CD8-positive, alpha-beta memory T cell (primary cell): ENCODE results near the gene KCNIP3. TPM values are rescaled to one million over a fixed set of nuclear protein-coding genes. Genes with fewer than 3 reads are reported as not detected.
A peak's percentile ranks its signal among the peaks of the same experiment; 100 is the strongest.

Experiments used
- CTCF ChIA-PET: fragments of 350-600 bp; sonication (Branson Sonifier 250); formaldehyde crosslinking; loops from one replicate; lab custom pipeline; 2021; ENCODE audit warnings: antibody characterized with exemption; lab: Charles Lee
- POLR2A ChIA-PET: fragments of 350-600 bp; sonication (Branson Sonifier 250); formaldehyde crosslinking; loops from one replicate; lab custom pipeline; 2021; ENCODE audit warnings: antibody characterized with exemption; lab: Charles Lee
- DNase-seq, 5 donors: peaks; one replicate each; pipeline versions ENCODE4 v3.0.0 to v3.0.0-alpha.2; 2020 to 2022; ENCODE audit warnings: mixed read lengths in 1 of 5
- H3K27ac ChIP-seq: one replicate; pipeline ENCODE4 v1.7.0; 2013; ENCODE audit warnings: low read depth, mild to moderate bottlenecking, low read length, moderate library complexity
- H3K27me3 ChIP-seq: 2 replicates; pipeline ENCODE4 v1.7.0; 2013; ENCODE audit warnings: low read length, mild to moderate bottlenecking; ENCODE audit not compliant: insufficient read depth, poor library complexity, severe bottlenecking
- H3K36me3 ChIP-seq: 2 replicates; pipeline ENCODE4 v1.7.0; 2013; ENCODE audit warnings: mild to moderate bottlenecking, low read length, moderate library complexity; ENCODE audit not compliant: insufficient read depth
- H3K4me1 ChIP-seq: 2 replicates; pipeline ENCODE4 v1.7.0; 2013; ENCODE audit warnings: mild to moderate bottlenecking, low read length, moderate library complexity; ENCODE audit not compliant: insufficient read depth
- H3K4me3 ChIP-seq: 2 replicates; pipeline ENCODE4 v1.7.0; 2013; ENCODE audit warnings: mild to moderate bottlenecking, low read length
- H3K9me3 ChIP-seq: 2 replicates; pipeline ENCODE4 v1.7.0; 2013; ENCODE audit warnings: mild to moderate bottlenecking, low read length
- H3K27ac Mint-ChIP-seq, 8 donors: one replicate each; pipeline ENCODE4 v1.8.0; 2020 to 2021; ENCODE audit warnings: mixed read lengths in 8 of 8, mild to moderate bottlenecking in 6 of 8, inconsistent platforms in 3 of 8, moderate library complexity in 3 of 8
- H3K27me3 Mint-ChIP-seq, 2 donors: one replicate each; pipeline ENCODE4 v1.8.0; 2020 to 2021; ENCODE audit warnings: mixed read lengths in 2 of 2, mild to moderate bottlenecking in 1 of 2, moderate library complexity in 1 of 2
- H3K36me3 Mint-ChIP-seq, 3 donors: one replicate each; pipeline ENCODE4 v1.8.0; 2020 to 2021; ENCODE audit warnings: mixed read lengths in 3 of 3, inconsistent platforms in 1 of 3, mild to moderate bottlenecking in 1 of 3
- H3K4me1 Mint-ChIP-seq, 3 donors: one replicate each; pipeline ENCODE4 v1.8.0; 2020 to 2021; ENCODE audit warnings: mixed read lengths in 3 of 3, inconsistent platforms in 1 of 3, mild to moderate bottlenecking in 1 of 3
- H3K4me3 Mint-ChIP-seq, 7 donors: one replicate each; pipeline ENCODE4 v1.8.0; 2020 to 2021; ENCODE audit warnings: mixed read lengths in 7 of 7, mild to moderate bottlenecking in 6 of 7, moderate library complexity in 4 of 7, inconsistent platforms in 2 of 7
- H3K9me3 Mint-ChIP-seq, 5 donors: one replicate each; pipeline ENCODE4 v1.8.0; 2020 to 2022; ENCODE audit warnings: mixed read lengths in 5 of 5, mild to moderate bottlenecking in 3 of 5, moderate library complexity in 2 of 5, inconsistent platforms in 1 of 5
- polyA plus RNA-seq: library from polyadenylated mRNA; unstranded; fragments of 300-500 nt; fragmentation: Illumina TruSeq; gene quantifications from one replicate; pipeline ENCODE4 v1.2.3, GENCODE V29; 2021
- total RNA-seq, 2 experiments: library from RNA; stranded (reverse); gene quantifications; one replicate each; pipeline ENCODE4 v1.2.3, GENCODE V29; 2021

The KCNIP3 gene
- total and polyA plus RNA-seq, 3 experiments from 2014 or later: not detected

DNA sequence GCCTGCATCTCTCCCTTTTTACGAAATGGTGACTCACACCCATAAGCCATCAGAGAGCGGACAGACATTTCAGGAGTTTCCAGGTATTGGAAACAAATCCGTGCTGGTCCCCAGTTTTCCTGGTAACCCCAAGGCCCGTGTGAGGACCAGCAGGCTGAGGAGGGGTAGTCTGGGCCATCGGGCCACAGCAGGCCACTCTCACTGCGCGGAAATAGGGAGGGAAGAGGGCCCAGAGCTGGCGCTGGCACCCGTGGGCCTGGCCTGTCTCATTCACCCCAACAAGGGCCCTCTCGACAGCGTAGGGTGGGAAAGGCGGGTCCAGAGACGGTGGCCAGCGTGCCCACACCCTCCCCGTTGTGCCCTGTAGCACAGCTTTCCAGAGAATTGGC is 91.7 kb downstream of the KCNIP3 start:
- Mint-ChIP-seq H3K27me3 (peaks cover 5 to 27% of the 10 kb centered on the region in 2 donors), H3K9me3 (no peaks in the 10 kb centered on the region), H3K36me3 (no peaks in the 10 kb centered on the region), H3K27ac (no peak overlapping the region), H3K4me1 (no peaks in the 10 kb centered on the region), H3K4me3 (no peak overlapping the region)
- Histone ChIP-seq H3K4me1 (no peaks in the 10 kb centered on the region), H3K4me3 (no peak overlapping the region), H3K9me3 (no peaks in the 10 kb centered on the region), H3K27ac (no peak overlapping the region), H3K36me3 (no peaks in the 10 kb centered on the region), H3K27me3 (no peaks in the 10 kb centered on the region)
- ChIA-PET POLR2A (no interaction called here), CTCF (interaction anchor here (0.6 to 1.5 kb wide), 3 partner anchors 11 to 195 kb away, joined by 3 to 4 read pairs (median 4); no protein-coding TSS in a partner anchor)
- no peak for DNase-seq

DNA sequence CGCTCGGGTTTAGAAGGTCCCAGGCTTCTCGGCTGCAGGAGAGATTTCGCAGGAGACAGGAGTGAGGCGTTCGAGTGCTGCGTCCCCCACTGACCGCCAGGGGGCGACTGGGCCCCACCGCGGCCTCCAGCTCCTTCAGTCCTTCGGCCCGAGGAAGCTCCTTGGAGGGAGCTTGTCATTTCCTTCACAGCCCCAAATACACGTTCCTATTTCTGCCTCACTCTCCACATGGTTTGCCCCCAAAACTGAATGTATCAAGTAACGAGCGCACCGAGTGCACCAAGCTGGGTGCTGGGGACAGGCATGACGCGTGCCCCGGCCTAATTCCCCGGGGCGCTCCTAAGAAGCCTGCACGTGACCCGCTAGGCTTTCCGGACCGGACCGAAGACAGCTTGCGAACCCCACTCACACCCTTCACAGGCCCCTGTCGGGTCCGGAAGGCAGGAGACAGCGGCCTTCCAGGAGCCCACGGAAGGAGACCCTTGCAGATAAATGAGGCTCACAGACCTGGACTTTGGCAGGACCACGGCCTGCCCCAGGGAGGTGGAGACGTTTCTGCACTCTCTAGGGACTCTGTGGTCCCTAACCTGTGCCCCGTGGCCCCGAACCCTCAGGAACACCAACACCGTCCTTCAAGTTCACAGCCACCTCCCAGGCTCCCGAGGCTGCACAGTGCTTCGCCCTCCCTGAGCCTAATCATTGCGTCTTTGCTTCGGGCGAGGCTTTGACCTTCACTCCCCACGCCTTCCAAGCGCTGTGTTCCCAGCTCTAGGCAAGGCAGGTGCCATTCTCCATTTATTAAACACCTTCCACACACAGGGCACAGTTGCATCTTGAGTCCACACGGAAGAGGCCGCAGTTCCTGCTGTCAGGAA is 92.3 kb downstream of the KCNIP3 start:
- ChIA-PET CTCF (interaction anchor here (0.6 to 1.5 kb wide), 3 partner anchors 12 to 195 kb away, joined by 3 to 4 read pairs (median 4); no protein-coding TSS in a partner anchor), POLR2A (no interaction called here)
- no peaks in the 10 kb centered on the region for H3K36me3 Mint-ChIP-seq

GRCh38 chr2:95390272-95390880 is 93.2 kb downstream of the KCNIP3 start:
- Histone ChIP-seq H3K27me3 (no peaks in the 10 kb centered on the region), H3K9me3 (no peaks in the 10 kb centered on the region), H3K27ac (no peak overlapping the region), H3K4me3 (no peak overlapping the region), H3K36me3 (no peaks in the 10 kb centered on the region), H3K4me1 (no peaks in the 10 kb centered on the region)
- H3K36me3 Mint-ChIP-seq: no peaks in the 10 kb centered on the region
- POLR2A ChIA-PET: no interaction called here
- no peaks in the 10 kb centered on the region for H3K9me3 Mint-ChIP-seq
- H3K27ac Mint-ChIP-seq: no peak overlapping the region
- CTCF ChIA-PET: interaction anchor here (1.6 kb wide), 1 partner anchor 11 kb away, joined by 4 read pairs; no protein-coding TSS in a partner anchor
- H3K4me1 Mint-ChIP-seq: no peaks in the 10 kb centered on the region
- no peak for DNase-seq
- no peak overlapping the region for H3K4me3 Mint-ChIP-seq
- peaks cover 5 to 17% of the 10 kb centered on the region in 2 donors for H3K27me3 Mint-ChIP-seq

More for the DNA sequence above, 92.3 kb downstream of the KCNIP3 start:
- Histone ChIP-seq H3K36me3 (no peaks in the 10 kb centered on the region), H3K27me3 (no peaks in the 10 kb centered on the region), H3K4me1 (no peaks in the 10 kb centered on the region), H3K27ac (no peak overlapping the region), H3K9me3 (no peaks in the 10 kb centered on the region), H3K4me3 (no peak overlapping the region)
- Mint-ChIP-seq H3K4me1 (no peaks in the 10 kb centered on the region), H3K27me3 (peaks cover 5 to 23% of the 10 kb centered on the region in 2 donors), H3K27ac (no peak overlapping the region), H3K9me3 (no peaks in the 10 kb centered on the region), H3K4me3 (peak overlapping the region in 1 of 7 donors; percentile 65)
- DNase-seq: no peak

- H3K27ac Mint-ChIP-seq: no peak overlapping the region
- ChIA-PET POLR2A (no interaction called here), CTCF (interaction anchor here (1.6 kb wide), 1 partner anchor 11 kb away, joined by 4 read pairs; no protein-coding TSS in a partner anchor)
Measured at GRCh38 chr2:95390881-95391321, 93.8 kb downstream of the KCNIP3 start.

DNA sequence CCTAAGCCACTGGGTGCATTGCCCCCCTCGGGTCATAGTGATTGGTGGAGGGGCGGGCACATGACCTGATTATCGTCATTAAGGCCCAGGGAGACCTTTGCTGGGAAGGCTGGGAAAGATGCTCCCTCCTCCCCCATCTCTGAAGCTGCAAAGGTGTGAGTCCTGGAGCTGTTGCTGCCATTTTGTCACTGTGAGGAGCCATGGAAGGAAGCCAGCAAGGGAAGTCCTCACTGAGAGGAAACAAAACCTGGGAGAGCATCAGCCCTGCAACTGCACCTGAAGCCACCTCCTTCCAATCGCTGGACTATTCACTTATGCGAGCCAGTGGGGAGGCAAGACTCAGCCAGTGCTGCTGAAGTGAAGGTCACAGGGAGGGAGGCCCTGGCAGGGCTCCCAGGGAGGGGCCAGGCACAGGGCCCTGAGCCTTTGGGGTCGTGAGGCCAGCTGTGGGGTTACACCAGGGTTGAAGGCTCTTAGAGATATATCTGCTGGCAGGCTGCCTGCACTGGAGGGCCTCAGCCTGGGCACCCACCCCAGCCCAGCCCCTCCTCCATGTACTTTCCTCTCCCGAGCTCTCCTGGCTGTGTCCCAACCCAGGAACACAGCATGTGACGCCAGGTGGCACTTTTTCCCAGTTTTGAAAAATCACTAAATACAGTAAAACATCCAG is 94.6 kb downstream of the KCNIP3 start:
- Histone ChIP-seq H3K27me3 (no peaks in the 10 kb centered on the region), H3K9me3 (no peaks in the 10 kb centered on the region), H3K4me3 (no peak overlapping the region), H3K4me1 (no peaks in the 10 kb centered on the region), H3K36me3 (no peaks in the 10 kb centered on the region), H3K27ac (no peak overlapping the region)
- Mint-ChIP-seq H3K27me3 (peaks cover 5 to 14% of the 10 kb centered on the region in 2 donors), H3K27ac (peak overlapping the region in 1 of 8 donors; percentile 55), H3K4me1 (no peaks in the 10 kb centered on the region), H3K36me3 (no peaks in the 10 kb centered on the region), H3K4me3 (no peak overlapping the region), H3K9me3 (no peaks in the 10 kb centered on the region)
- POLR2A ChIA-PET: no interaction called here
- CTCF ChIA-PET: interaction anchor here (1.6 kb wide), 1 partner anchor 10 kb away, joined by 4 read pairs; no protein-coding TSS in a partner anchor
- DNase-seq: no peak

More at GRCh38 chr2:95390881-95391321, 93.8 kb downstream of the KCNIP3 start:
- no peak overlapping the region for H3K4me3 Mint-ChIP-seq
- Histone ChIP-seq H3K27me3 (no peaks in the 10 kb centered on the region), H3K36me3 (no peaks in the 10 kb centered on the region), H3K9me3 (no peaks in the 10 kb centered on the region), H3K27ac (no peak overlapping the region), H3K4me3 (no peak overlapping the region), H3K4me1 (no peaks in the 10 kb centered on the region)
- no peaks in the 10 kb centered on the region for H3K36me3 Mint-ChIP-seq
- DNase-seq: no peak
- no peaks in the 10 kb centered on the region for H3K9me3 Mint-ChIP-seq
- no peaks in the 10 kb centered on the region for H3K4me1 Mint-ChIP-seq
- peaks cover 5 to 17% of the 10 kb centered on the region in 2 donors for H3K27me3 Mint-ChIP-seq

DNA sequence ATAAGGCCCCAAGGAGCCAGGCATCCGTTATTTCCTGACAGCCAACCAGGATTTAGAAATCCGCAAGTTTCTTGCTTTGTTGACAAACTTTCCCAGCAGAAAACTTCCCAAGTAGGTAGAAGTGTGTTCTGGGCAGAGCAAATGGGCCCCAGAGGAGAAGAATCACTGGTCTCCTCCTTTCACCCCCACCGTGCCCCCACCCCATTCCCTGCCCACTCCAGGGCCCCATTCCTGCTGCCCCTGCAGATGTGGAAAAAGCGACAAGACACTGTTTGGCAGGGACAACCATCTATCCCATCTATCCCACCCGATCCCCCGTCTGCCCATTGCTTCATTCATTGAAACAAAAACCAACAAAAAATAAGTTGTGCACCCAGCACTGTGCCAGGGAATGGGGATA is 95.2 kb downstream of the KCNIP3 start:
- Histone ChIP-seq H3K27me3 (no peaks in the 10 kb centered on the region), H3K4me1 (no peaks in the 10 kb centered on the region), H3K4me3 (no peak overlapping the region), H3K36me3 (no peaks in the 10 kb centered on the region), H3K27ac (no peak overlapping the region), H3K9me3 (no peaks in the 10 kb centered on the region)
- H3K9me3 Mint-ChIP-seq: no peaks in the 10 kb centered on the region
- no peak for DNase-seq
- POLR2A ChIA-PET: no interaction called here
- H3K4me3 Mint-ChIP-seq: no peak overlapping the region
- CTCF ChIA-PET: interaction anchor here (1.2 kb wide), 1 partner anchor 9 kb away, joined by 3 read pairs; no protein-coding TSS in a partner anchor
- peaks cover 5 to 11% of the 10 kb centered on the region in 2 donors for H3K27me3 Mint-ChIP-seq
- H3K36me3 Mint-ChIP-seq: no peaks in the 10 kb centered on the region
- H3K27ac Mint-ChIP-seq: peak overlapping the region in 1 of 8 donors; percentile 47
- no peaks in the 10 kb centered on the region for H3K4me1 Mint-ChIP-seq

- no peaks in the 10 kb centered on the region for H3K9me3 ChIP-seq
- no peaks in the 10 kb centered on the region for H3K27me3 ChIP-seq
- Mint-ChIP-seq H3K27ac (no peak overlapping the region), H3K4me3 (no peak overlapping the region), H3K4me1 (no peaks in the 10 kb centered on the region), H3K9me3 (no peaks in the 10 kb centered on the region), H3K27me3 (peaks cover 3 to 5% of the 10 kb centered on the region in 2 donors), H3K36me3 (no peaks in the 10 kb centered on the region)
- H3K4me1 ChIP-seq: no peaks in the 10 kb centered on the region
- DNase-seq: no peak
- no peak overlapping the region for H3K27ac ChIP-seq
- ChIA-PET CTCF (interaction anchor here (1.2 kb wide), 1 partner anchor 9 kb away, joined by 3 read pairs; no protein-coding TSS in a partner anchor), POLR2A (no interaction called here)
- no peak overlapping the region for H3K4me3 ChIP-seq
- H3K36me3 ChIP-seq: no peaks in the 10 kb centered on the region
Measured at GRCh38 chr2:95392730-95393455, 95.7 kb downstream of the KCNIP3 start.
